Measurements from ENCODE around the gene ANO10.

The ANO10 gene

GRCh38 chr3:43526956-43527355, 94.9 kb downstream of the ANO10 start:
- no peaks in the 10 kb centered on the region for H3K27me3 ChIP-seq (ENCODE audit: insufficient read depth, poor library complexity, severe bottlenecking)
- no peaks in the 10 kb centered on the region for H3K36me3 ChIP-seq (ENCODE audit: low read depth)
- no peak overlapping the region for H3K27ac ChIP-seq (ENCODE audit: poor library complexity, severe bottlenecking)
- H3K4me1 ChIP-seq (ENCODE audit: insufficient read depth, poor library complexity, severe bottlenecking) = peaks cover 11% of the 10 kb centered on the region
- TF ChIP-seq CTCF (IDR thresholded peaks at IDR 0.05; ENCODE audit: poor library complexity, severe bottlenecking) = no peak
- H3K4me3 ChIP-seq (ENCODE audit: severe bottlenecking) = no peak overlapping the region
- DNase-seq (ENCODE audit: low spot score) = no peak
- no peaks in the 10 kb centered on the region for H3K9me3 ChIP-seq (ENCODE audit: severe bottlenecking)
- no peak for ATAC-seq (ENCODE audit: low read depth)

- no peak for ATAC-seq (ENCODE audit: low read depth)
- peaks cover 11% of the 10 kb centered on the region for H3K4me1 ChIP-seq (ENCODE audit: insufficient read depth, poor library complexity, severe bottlenecking)
- no peaks in the 10 kb centered on the region for H3K9me3 ChIP-seq (ENCODE audit: severe bottlenecking)
- no peak for DNase-seq (ENCODE audit: low spot score)
- H3K4me3 ChIP-seq (ENCODE audit: severe bottlenecking) = no peak overlapping the region
- H3K27ac ChIP-seq (ENCODE audit: poor library complexity, severe bottlenecking) = no peak overlapping the region
- TF ChIP-seq CTCF (IDR thresholded peaks at IDR 0.05; ENCODE audit: poor library complexity, severe bottlenecking) = no peak
- H3K36me3 ChIP-seq (ENCODE audit: low read depth) = no peaks in the 10 kb centered on the region
- no peaks in the 10 kb centered on the region for H3K27me3 ChIP-seq (ENCODE audit: insufficient read depth, poor library complexity, severe bottlenecking)
These were observed 95.7 kb downstream of the ANO10 start for GRCh38 chr3:43525941-43526607.

- DNase-seq (ENCODE audit: low spot score) = no peak
- no peak for TF ChIP-seq CTCF (IDR thresholded peaks at IDR 0.05; ENCODE audit: poor library complexity, severe bottlenecking)
- no peaks in the 10 kb centered on the region for H3K9me3 ChIP-seq (ENCODE audit: severe bottlenecking)
- ATAC-seq (ENCODE audit: low read depth) = no peak
- H3K27ac ChIP-seq (ENCODE audit: poor library complexity, severe bottlenecking) = no peak overlapping the region
- peaks cover 11% of the 10 kb centered on the region for H3K4me1 ChIP-seq (ENCODE audit: insufficient read depth, poor library complexity, severe bottlenecking)
- H3K4me3 ChIP-seq (ENCODE audit: severe bottlenecking) = no peak overlapping the region
- no peaks in the 10 kb centered on the region for H3K27me3 ChIP-seq (ENCODE audit: insufficient read depth, poor library complexity, severe bottlenecking)
- H3K36me3 ChIP-seq (ENCODE audit: low read depth) = no peaks in the 10 kb centered on the region
These were observed 96.4 kb downstream of the ANO10 start for GRCh38 chr3:43525386-43525785.

GRCh38 chr3:43523454-43524053, 98.3 kb downstream of the ANO10 start:
- no peak for DNase-seq (ENCODE audit: low spot score)
- Histone ChIP-seq H3K4me3 (ENCODE audit: severe bottlenecking) (no peak overlapping the region), H3K4me1 (ENCODE audit: insufficient read depth, poor library complexity, severe bottlenecking) (peaks cover 11% of the 10 kb centered on the region), H3K27me3 (ENCODE audit: insufficient read depth, poor library complexity, severe bottlenecking) (no peaks in the 10 kb centered on the region), H3K27ac (ENCODE audit: poor library complexity, severe bottlenecking) (no peak overlapping the region), H3K36me3 (ENCODE audit: low read depth) (no peaks in the 10 kb centered on the region), H3K9me3 (ENCODE audit: severe bottlenecking) (no peaks in the 10 kb centered on the region)
- TF ChIP-seq CTCF (IDR thresholded peaks at IDR 0.05; ENCODE audit: poor library complexity, severe bottlenecking) = no peak
- peak; percentile 38; the same call in 1 of the 3 replicates for ATAC-seq (ENCODE audit: low read depth)

Measured in RWPE2 (cell line).